Measurements from ENCODE around the gene APEX1.

APEX1 gene

GRCh38 chr14:20454516-20455354, at the start of gene APEX1, which contains the start of gene OSGEP:
APEX1 (plus strand) TSS chr14:20455226; CDS start chr14:20455646, 420 bp downstream.
OSGEP (minus strand) TSS chr14:20454812; CDS start chr14:20454683, 129 bp downstream.
- DNase-seq = peak; percentile 96

- DNase-seq = no peak
Measured at GRCh38 chr14:20409226-20409625, 45.8 kb upstream of the APEX1 start.

- DNase-seq = no peak
Measured at GRCh38 chr14:20412411-20412810, 42.6 kb upstream of the APEX1 start.

- peak; percentile 85 for DNase-seq
Measured at GRCh38 chr14:20412876-20413743, 41.9 kb upstream of the APEX1 start, which contains the start of gene TEP1. TEP1 (minus strand) TSS chr14:20413501; CDS start chr14:20408439, 5,062 bp downstream.

GRCh38 chr14:20413744-20414082, 41.3 kb upstream of the APEX1 start:
- no peak for DNase-seq

GRCh38 chr14:20415782-20416206, 39.2 kb upstream of the APEX1 start:
- no peak for DNase-seq

GRCh38 chr14:20416223-20416622, 38.8 kb upstream of the APEX1 start:
- DNase-seq = no peak

GRCh38 chr14:20417250-20418186, 37.5 kb upstream of the APEX1 start:
- DNase-seq = no peak

- DNase-seq = no peak
Measured at GRCh38 chr14:20418501-20418909, 36.5 kb upstream of the APEX1 start.

- DNase-seq = no peak
Measured at GRCh38 chr14:20419419-20419818, 35.6 kb upstream of the APEX1 start.

GRCh38 chr14:20421267-20421666, 33.8 kb upstream of the APEX1 start:
- DNase-seq = no peak

- no peak for DNase-seq
Measured at GRCh38 chr14:20422886-20423285, 32.1 kb upstream of the APEX1 start.

- DNase-seq = no peak
Measured at GRCh38 chr14:20424851-20425250, 30.2 kb upstream of the APEX1 start.

- DNase-seq = no peak
Measured at GRCh38 chr14:20427231-20428009, 27.6 kb upstream of the APEX1 start.

GRCh38 chr14:20428010-20428365, 27.0 kb upstream of the APEX1 start:
- DNase-seq = no peak

- DNase-seq = no peak
Measured at GRCh38 chr14:20428802-20429201, 26.2 kb upstream of the APEX1 start.

- DNase-seq = no peak
Measured at GRCh38 chr14:20429801-20430669, 25.0 kb upstream of the APEX1 start.

- no peak for DNase-seq
Measured at GRCh38 chr14:20434701-20435581, 20.1 kb upstream of the APEX1 start.

- DNase-seq = no peak
Measured at GRCh38 chr14:20435582-20436362, 19.3 kb upstream of the APEX1 start, which contains the start of gene KLHL33. KLHL33 (minus strand) TSS chr14:20436166; CDS start chr14:20435811, 355 bp downstream.

All from activated CD4-positive, CD25-positive, alpha-beta regulatory T cell treated with anti-CD3 and anti-CD28 coated beads, Interleukin-2, amount 50 U/mL, for 72 hours (primary cell).